HepG2 (cell line): Measurements from ENCODE around the gene PLIN3. TPM values are rescaled to one million over a fixed set of nuclear protein-coding genes. Genes with fewer than 3 reads are reported as not detected.

Source experiments
- ATAD3A ChIP-seq: sonication (generic); formaldehyde crosslinking; IDR thresholded peaks from 2 replicates; pipeline ENCODE4 v1.4.0; 2020; ENCODE audit warnings: missing genetic modification reagents
- ATF7-NPFF ChIP-seq: sonication (generic); formaldehyde crosslinking; IDR thresholded peaks from 2 replicates; pipeline ENCODE4 v1.8.1; 2023; ENCODE audit warnings: mild to moderate bottlenecking, low read depth, missing genetic modification reagents, moderate library complexity
- ELF4 ChIP-seq: sonication (generic); formaldehyde crosslinking; IDR thresholded peaks from 2 replicates; pipeline ENCODE4 v1.5.0; 2020; ENCODE audit warnings: missing genetic modification reagents, mild to moderate bottlenecking, moderate library complexity, borderline replicate concordance
- GFI1 ChIP-seq: sonication (generic); formaldehyde crosslinking; IDR thresholded peaks from 2 replicates; pipeline ENCODE4 v1.5.0; 2020; ENCODE audit warnings: missing genetic modification reagents, mild to moderate bottlenecking, borderline replicate concordance
- HOXA5 ChIP-seq: sonication (generic); formaldehyde crosslinking; IDR thresholded peaks from 2 replicates; pipeline ENCODE4 v1.4.0; 2020; ENCODE audit warnings: missing genetic modification reagents
- MYC ChIP-seq: sonication (generic); formaldehyde crosslinking; IDR thresholded peaks from 2 replicates; pipeline ENCODE4 v1.9.0; 2021; ENCODE audit warnings: missing genetic modification reagents, borderline replicate concordance
- NFYB ChIP-seq: sonication (generic); formaldehyde crosslinking; IDR thresholded peaks from 2 replicates; pipeline ENCODE4 v1.4.0; 2020; ENCODE audit warnings: missing genetic modification reagents
- ONECUT2 ChIP-seq: sonication (generic); formaldehyde crosslinking; IDR thresholded peaks from 2 replicates; pipeline ENCODE4 v1.4.0; 2020; ENCODE audit warnings: missing genetic modification reagents
- RBAK ChIP-seq: sonication (generic); formaldehyde crosslinking; IDR thresholded peaks from 2 replicates; pipeline ENCODE4 v1.5.1; 2020; ENCODE audit warnings: mild to moderate bottlenecking, missing genetic modification reagents
- ZFP36L1 ChIP-seq: sonication (generic); formaldehyde crosslinking; IDR thresholded peaks from 2 replicates; pipeline ENCODE4 v1.8.0; 2022; ENCODE audit warnings: mild to moderate bottlenecking, missing genetic modification reagents, moderate library complexity
- ZFX ChIP-seq: sonication (generic); formaldehyde crosslinking; IDR thresholded peaks from 2 replicates; pipeline ENCODE4 v1.4.0; 2020; ENCODE audit warnings: mild to moderate bottlenecking, low read depth, missing genetic modification reagents, moderate library complexity
- ZNF382 ChIP-seq: sonication (generic); formaldehyde crosslinking; IDR thresholded peaks from 2 replicates; pipeline ENCODE4 v1.5.0; 2020; ENCODE audit warnings: missing genetic modification reagents, mild to moderate bottlenecking, borderline replicate concordance
- ZNF556 ChIP-seq: sonication (generic); formaldehyde crosslinking; IDR thresholded peaks from 2 replicates; pipeline ENCODE4 v1.4.0; 2020; ENCODE audit warnings: mild to moderate bottlenecking, missing genetic modification reagents, borderline replicate concordance
- polyA plus RNA-seq, 8 experiments: library from polyadenylated mRNA; depleted of rRNA in 3 of 8; stranded (reverse) in 7 of 8; unstranded in 1 of 8; fragments of >200 nt; fragmentation: Illumina TruSeq in 4 of 8; extraction: Trizol in 4 of 8; gene quantifications; 2 replicates each; pipeline versions ENCODE4 v1.2.1 to v1.2.3, GENCODE V29; 2011 to 2016; ENCODE audit warnings: low read depth in 4 of 8, missing spikeins in 1 of 8, mixed read lengths in 1 of 8; ENCODE audit not compliant: insufficient read depth in 1 of 8
- total RNA-seq, 5 experiments: library from RNA; depleted of rRNA; stranded (reverse); fragments of >200 nt; fragmentation: Illumina TruSeq; extraction: Trizol; gene quantifications; 2 replicates each; pipeline ENCODE4 v1.2.3, GENCODE V29; 2016; ENCODE audit warnings: low read depth in 1 of 5
- TF ChIP-seq, protein P1 (sequence below): sonication (generic); formaldehyde crosslinking; IDR thresholded peaks from 2 replicates; pipeline ENCODE4 v1.9.0; 2021; ENCODE audit warnings: missing genetic modification reagents, mild to moderate bottlenecking, borderline replicate concordance
- TF ChIP-seq, protein P2 (sequence below): sonication (generic); formaldehyde crosslinking; IDR thresholded peaks from 2 replicates; pipeline ENCODE4 v1.5.1; 2020; ENCODE audit warnings: mild to moderate bottlenecking, missing genetic modification reagents
- TF ChIP-seq, protein P3 (sequence below): sonication (generic); formaldehyde crosslinking; IDR thresholded peaks from 2 replicates; pipeline ENCODE4 v1.5.0; 2020; ENCODE audit warnings: missing genetic modification reagents
- TF ChIP-seq, protein P4 (sequence below): IDR thresholded peaks from 2 replicates; pipeline ENCODE4 v1.6.1; 2016; ENCODE audit warnings: missing biosample characterization, missing genetic modification reagents, low read depth
- TF ChIP-seq, protein P5 (sequence below): fragments of 450-650 bp; IDR thresholded peaks from 2 replicates; pipeline ENCODE4 v1.6.1; 2017

PLIN3 gene
- total and polyA plus RNA-seq, 2 of the 13 experiments (the other 11 are each of a cell fraction or from before 2014, with no cell fraction given) = 49.3 to 57.9 TPM

DNA sequence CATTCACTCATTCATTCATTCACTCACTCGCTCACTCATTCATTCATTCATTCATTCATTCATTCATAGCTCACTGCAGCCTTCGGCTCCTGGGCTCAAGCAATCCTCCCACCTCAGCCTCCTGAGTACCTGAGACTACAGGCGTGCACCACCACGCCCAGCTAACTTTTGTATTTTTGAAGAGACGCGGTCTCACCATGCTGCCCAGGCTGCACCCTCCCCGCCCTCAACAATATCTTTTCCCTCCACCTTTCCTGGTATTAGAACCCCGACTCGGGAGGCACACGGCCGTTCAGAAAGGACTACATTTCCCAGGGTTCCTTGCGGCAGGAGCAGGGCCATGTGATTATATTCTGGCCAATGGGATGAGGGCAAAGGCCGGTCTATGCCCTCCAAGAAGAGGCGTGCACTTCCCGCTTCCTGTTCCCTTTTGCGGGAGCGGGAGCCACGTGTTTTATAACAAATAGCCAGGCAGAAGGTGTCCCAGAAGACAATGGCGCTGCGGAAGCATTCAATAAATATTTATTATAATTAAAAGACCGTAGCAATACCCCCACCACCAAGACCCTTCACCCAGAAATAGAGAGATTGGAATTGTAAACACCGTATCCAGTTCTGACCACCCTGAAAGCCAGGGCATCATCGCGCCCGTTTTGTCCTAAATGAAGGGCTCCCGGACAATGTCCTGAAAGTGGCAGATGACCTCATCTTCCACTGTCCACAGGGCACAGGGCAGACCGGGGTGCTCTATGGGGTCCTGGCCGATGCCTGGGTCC is 51.9 kb downstream of the PLIN3 start (continued):
- no peak for TF ChIP-seq ATF7-NPFF (CRISPR knock-in tag)
- TF ChIP-seq, protein P1, sequence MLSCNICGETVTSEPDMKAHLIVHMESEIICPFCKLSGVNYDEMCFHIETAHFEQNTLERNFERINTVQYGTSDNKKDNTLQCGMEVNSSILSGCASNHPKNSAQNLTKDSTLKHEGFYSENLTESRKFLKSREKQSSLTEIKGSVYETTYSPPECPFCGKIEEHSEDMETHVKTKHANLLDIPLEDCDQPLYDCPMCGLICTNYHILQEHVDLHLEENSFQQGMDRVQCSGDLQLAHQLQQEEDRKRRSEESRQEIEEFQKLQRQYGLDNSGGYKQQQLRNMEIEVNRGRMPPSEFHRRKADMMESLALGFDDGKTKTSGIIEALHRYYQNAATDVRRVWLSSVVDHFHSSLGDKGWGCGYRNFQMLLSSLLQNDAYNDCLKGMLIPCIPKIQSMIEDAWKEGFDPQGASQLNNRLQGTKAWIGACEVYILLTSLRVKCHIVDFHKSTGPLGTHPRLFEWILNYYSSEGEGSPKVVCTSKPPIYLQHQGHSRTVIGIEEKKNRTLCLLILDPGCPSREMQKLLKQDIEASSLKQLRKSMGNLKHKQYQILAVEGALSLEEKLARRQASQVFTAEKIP (CRISPR knock-in tag) = no peak
- no peak for TF ChIP-seq ATAD3A (CRISPR knock-in tag)
- no peak for TF ChIP-seq ZNF556
- TF ChIP-seq, protein P2, sequence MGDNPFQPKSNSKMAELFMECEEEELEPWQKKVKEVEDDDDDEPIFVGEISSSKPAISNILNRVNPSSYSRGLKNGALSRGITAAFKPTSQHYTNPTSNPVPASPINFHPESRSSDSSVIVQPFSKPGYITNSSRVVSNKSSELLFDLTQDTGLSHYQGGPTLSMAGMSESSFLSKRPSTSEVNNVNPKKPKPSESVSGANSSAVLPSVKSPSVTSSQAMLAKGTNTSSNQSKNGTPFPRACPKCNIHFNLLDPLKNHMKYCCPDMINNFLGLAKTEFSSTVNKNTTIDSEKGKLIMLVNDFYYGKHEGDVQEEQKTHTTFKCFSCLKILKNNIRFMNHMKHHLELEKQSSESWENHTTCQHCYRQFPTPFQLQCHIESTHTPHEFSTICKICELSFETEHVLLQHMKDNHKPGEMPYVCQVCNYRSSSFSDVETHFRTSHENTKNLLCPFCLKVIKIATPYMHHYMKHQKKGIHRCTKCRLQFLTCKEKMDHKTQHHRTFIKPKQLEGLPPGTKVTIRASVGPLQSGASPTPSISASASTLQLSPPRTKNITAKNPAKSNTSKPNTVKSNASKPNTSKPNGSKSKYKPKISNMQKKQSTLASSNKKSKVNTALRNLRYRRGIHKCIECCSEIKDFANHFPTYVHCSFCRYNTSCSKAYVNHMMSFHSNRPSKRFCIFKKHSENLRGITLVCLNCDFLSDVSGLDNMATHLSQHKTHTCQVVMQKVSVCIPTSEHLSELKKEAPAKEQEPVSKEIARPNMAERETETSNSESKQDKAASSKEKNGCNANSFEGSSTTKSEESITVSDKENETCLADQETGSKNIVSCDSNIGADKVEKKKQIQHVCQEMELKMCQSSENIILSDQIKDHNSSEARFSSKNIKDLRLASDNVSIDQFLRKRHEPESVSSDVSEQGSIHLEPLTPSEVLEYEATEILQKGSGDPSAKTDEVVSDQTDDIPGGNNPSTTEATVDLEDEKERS (CRISPR knock-in tag) = no peak
- TF ChIP-seq RBAK (CRISPR knock-in tag) = no peak
- peak; percentile 98 for TF ChIP-seq ELF4
- 0 out of 2 replicates have a peak, but pooled peaks have one; percentile 46 for TF ChIP-seq HOXA5 (CRISPR knock-in tag)
- TF ChIP-seq ZNF382 (CRISPR knock-in tag) = no peak
- TF ChIP-seq, protein P3, sequence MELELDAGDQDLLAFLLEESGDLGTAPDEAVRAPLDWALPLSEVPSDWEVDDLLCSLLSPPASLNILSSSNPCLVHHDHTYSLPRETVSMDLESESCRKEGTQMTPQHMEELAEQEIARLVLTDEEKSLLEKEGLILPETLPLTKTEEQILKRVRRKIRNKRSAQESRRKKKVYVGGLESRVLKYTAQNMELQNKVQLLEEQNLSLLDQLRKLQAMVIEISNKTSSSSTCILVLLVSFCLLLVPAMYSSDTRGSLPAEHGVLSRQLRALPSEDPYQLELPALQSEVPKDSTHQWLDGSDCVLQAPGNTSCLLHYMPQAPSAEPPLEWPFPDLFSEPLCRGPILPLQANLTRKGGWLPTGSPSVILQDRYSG (CRISPR knock-in tag) = no peak
- TF ChIP-seq ZFX (CRISPR knock-in tag) = peak; percentile 50; the same call in 1 of the 2 replicates
- TF ChIP-seq, protein P4, sequence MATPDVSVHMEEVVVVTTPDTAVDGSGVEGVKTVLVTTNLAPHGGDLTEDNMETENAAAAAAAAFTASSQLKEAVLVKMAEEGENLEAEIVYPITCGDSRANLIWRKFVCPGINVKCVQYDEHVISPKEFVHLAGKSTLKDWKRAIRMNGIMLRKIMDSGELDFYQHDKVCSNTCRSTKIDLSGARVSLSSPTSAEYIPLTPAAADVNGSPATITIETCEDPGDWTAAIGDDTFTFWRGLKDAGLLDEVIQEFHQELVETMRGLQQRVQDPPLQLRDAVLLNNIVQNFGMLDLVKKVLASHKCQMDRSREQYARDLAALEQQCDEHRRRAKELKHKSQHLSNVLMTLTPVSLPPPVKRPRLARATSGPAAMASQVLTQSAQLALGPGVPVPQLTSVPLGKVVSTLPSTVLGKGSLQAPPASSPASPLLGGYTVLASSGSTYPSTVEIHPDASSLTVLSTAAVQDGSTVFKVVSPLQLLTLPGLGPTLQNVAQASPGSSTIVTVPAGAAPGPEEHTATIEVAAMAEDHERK (CRISPR knock-in tag) = no peak
- TF ChIP-seq ZFP36L1 (CRISPR knock-in tag) = 0 out of 2 replicates have a peak, but pooled peaks have one; percentile 38
- TF ChIP-seq NFYB (CRISPR knock-in tag) = peak; percentile 83
- TF ChIP-seq, protein P5, sequence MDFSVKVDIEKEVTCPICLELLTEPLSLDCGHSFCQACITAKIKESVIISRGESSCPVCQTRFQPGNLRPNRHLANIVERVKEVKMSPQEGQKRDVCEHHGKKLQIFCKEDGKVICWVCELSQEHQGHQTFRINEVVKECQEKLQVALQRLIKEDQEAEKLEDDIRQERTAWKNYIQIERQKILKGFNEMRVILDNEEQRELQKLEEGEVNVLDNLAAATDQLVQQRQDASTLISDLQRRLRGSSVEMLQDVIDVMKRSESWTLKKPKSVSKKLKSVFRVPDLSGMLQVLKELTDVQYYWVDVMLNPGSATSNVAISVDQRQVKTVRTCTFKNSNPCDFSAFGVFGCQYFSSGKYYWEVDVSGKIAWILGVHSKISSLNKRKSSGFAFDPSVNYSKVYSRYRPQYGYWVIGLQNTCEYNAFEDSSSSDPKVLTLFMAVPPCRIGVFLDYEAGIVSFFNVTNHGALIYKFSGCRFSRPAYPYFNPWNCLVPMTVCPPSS = no peak
- TF ChIP-seq MYC (CRISPR knock-in tag) = peak; percentile 94
- TF ChIP-seq GFI1 (CRISPR knock-in tag) = no peak
- no peak for TF ChIP-seq ONECUT2 (CRISPR knock-in tag)
